K562 (cell line): ENCODE measurements around the gene REPS1. TPM values are rescaled to one million over a fixed set of nuclear protein-coding genes. Genes with fewer than 3 reads are reported as not detected.

Source experiments
- ATAC-seq: fragments of 200-7000 bp; cut with Tn5 transposase; 3 replicates; pipeline ENCODE4 v1.9.1; 2020; ENCODE audit warnings: moderate library complexity
- BruUV-seq: library from RNA; stranded (reverse); fragments of 400-500 nt; replicated peaks from 2 replicates; lab custom pipeline; 2021; lab: Mats Ljungman, UMichigan
- CTCF ChIA-PET: fragments of 300-600 bp; formaldehyde crosslinking; extraction: SDS; loops from one replicate; lab custom pipeline; 2021; ENCODE audit warnings: low intra/inter-chr PET ratio; lab: Yijun Ruan, JAX
- POLR2A ChIA-PET: fragments of 300-600, 350-650 bp; sonication (Branson Sonifier 250); formaldehyde crosslinking; extraction: SDS; loops from one replicate; lab custom pipeline; 2021; ENCODE audit warnings: antibody characterized with exemption, inconsistent platforms; lab: Yijun Ruan, JAX
- DNase-seq, 4 experiments: peaks; one replicate each; pipeline versions ENCODE4 v3.0.0 to v3.0.0-alpha.2; 2011 to 2018; ENCODE audit warnings: low spot score in 3 of 4, mixed read lengths in 3 of 4; ENCODE audit errors: extremely low read depth in 1 of 4
- FAIRE-seq: peaks from 2 replicates; lab custom pipeline; 2011; peaks lifted over from hg19 to GRCh38; lab: Jason Lieb, UNC
- H2AFZ ChIP-seq: 2 replicates; pipeline ENCODE4 v1.6.0; 2011; ENCODE audit warnings: low read depth, low read length, control low read depth, inconsistent platforms
- H3K27ac ChIP-seq: fragments of 200-600 bp; 3 replicates; pipeline ENCODE4 v1.8.0; 2011; ENCODE audit warnings: low read depth, mild to moderate bottlenecking, control low read depth, inconsistent platforms, low read length, moderate library complexity, mixed read lengths; ENCODE audit errors: extremely low read depth
- H3K27me3 ChIP-seq, 2 experiments: fragments of 300-600 bp in 1 of 2; 2 replicates in 1 of 2; 3 replicates in 1 of 2; pipeline versions ENCODE4 v1.6.0 to v1.8.0; 2011; ENCODE audit warnings: inconsistent platforms in 2 of 2, low read length in 2 of 2, mild to moderate bottlenecking in 1 of 2, mixed read lengths in 1 of 2, moderate library complexity in 1 of 2; ENCODE audit not compliant: control insufficient read depth in 2 of 2, insufficient read depth in 2 of 2
- H3K36me3 ChIP-seq: fragments of 300-600 bp; 3 replicates; pipeline ENCODE4 v1.8.0; 2011; ENCODE audit warnings: mild to moderate bottlenecking, low read length, inconsistent platforms; ENCODE audit not compliant: control insufficient read depth, insufficient read depth
- H3K4me1 ChIP-seq, 2 experiments: fragments of 200-600 bp in 1 of 2; replicated peaks in 1 of 2; 2 replicates in 1 of 2; 3 replicates in 1 of 2; pipeline versions ENCODE4 v1.5.1 to v1.8.0; 2011; ENCODE audit warnings: inconsistent platforms in 2 of 2, low read length in 2 of 2, mild to moderate bottlenecking in 1 of 2, mixed read lengths in 1 of 2, moderate library complexity in 1 of 2; ENCODE audit not compliant: control insufficient read depth in 2 of 2, insufficient read depth in 2 of 2
- H3K4me2 ChIP-seq: 2 replicates; pipeline ENCODE4 v1.6.1; 2011; ENCODE audit warnings: low read length, control low read depth, inconsistent platforms, mixed read lengths; ENCODE audit not compliant: insufficient read depth
- H3K4me3 ChIP-seq: fragments of 200-600 bp; sonication (generic), shearing (Covaris generic); 2 replicates; pipeline ENCODE4 v1.5.1; 2016; ENCODE audit warnings: control low read depth, inconsistent platforms
- H3K79me2 ChIP-seq: fragments of 200-600 bp; 3 replicates; pipeline ENCODE4 v1.8.0; 2011; ENCODE audit warnings: low read length, inconsistent platforms; ENCODE audit not compliant: control insufficient read depth, insufficient read depth
- H3K9ac ChIP-seq, 2 experiments: 2 replicates each; pipeline versions ENCODE4 v1.6.0 to v1.6.1; 2011; ENCODE audit warnings: low read depth in 2 of 2, low read length in 2 of 2, control low read depth in 1 of 2, inconsistent platforms in 1 of 2, mild to moderate bottlenecking in 1 of 2, mixed read lengths in 1 of 2; ENCODE audit not compliant: insufficient read depth in 1 of 2
- H3K9me1 ChIP-seq: one replicate; pipeline ENCODE4 v1.6.0; 2011; ENCODE audit warnings: inconsistent platforms, mild to moderate bottlenecking, low read length, moderate library complexity; ENCODE audit not compliant: control insufficient read depth, insufficient read depth
- H3K9me3 ChIP-seq: replicated peaks from 2 replicates; pipeline ENCODE4 v1.5.1; 2011; ENCODE audit warnings: low read depth, low read length, inconsistent platforms; ENCODE audit not compliant: control insufficient read depth, insufficient read depth
- H4K20me1 ChIP-seq: replicated peaks from 2 replicates; pipeline ENCODE4 v1.6.1; 2011; ENCODE audit warnings: low read length, inconsistent platforms, mixed read lengths; ENCODE audit not compliant: control insufficient read depth, insufficient read depth
- ARNT ChIP-seq, 2 experiments: fragments of 450-650 bp; IDR thresholded peaks; 2 replicates each; pipeline ENCODE4 v1.6.1; 2016; ENCODE audit warnings: mild to moderate bottlenecking in 1 of 2
- BCL6 ChIP-seq: fragments of 250-450 bp; sonication (Bioruptor Pico); IDR thresholded peaks from 2 replicates; pipeline ENCODE4 v1.4.0; 2020
- DPF2 ChIP-seq: fragments of 450-650 bp; IDR thresholded peaks from 2 replicates; pipeline ENCODE4 v1.6.1; 2016
- FOXJ2 ChIP-seq: fragments of 200-800 bp; sonication (Bioruptor generic); IDR thresholded peaks from 2 replicates; pipeline ENCODE4 v1.6.1; 2016; ENCODE audit warnings: missing genetic modification characterization, missing compliant biosample characterization
- GATAD2B ChIP-seq: fragments of 450-650 bp; IDR thresholded peaks from 2 replicates; pipeline ENCODE4 v1.6.1; 2017; ENCODE audit warnings: mild to moderate bottlenecking, borderline replicate concordance
- GTF2E2 ChIP-seq: fragments of 200-800 bp; sonication (Bioruptor generic); IDR thresholded peaks from 2 replicates; pipeline ENCODE4 v1.6.1; 2016; ENCODE audit warnings: missing genetic modification characterization, missing compliant biosample characterization
- KDM5B ChIP-seq: fragments of 200-600 bp; sonication (generic); IDR thresholded peaks from 2 replicates; pipeline ENCODE4 v1.6.1; 2012; ENCODE audit warnings: low read depth, mild to moderate bottlenecking, moderate library complexity, low read length, control low read depth, inconsistent platforms; ENCODE audit not compliant: insufficient replicate concordance
- KLF10 ChIP-seq: fragments of 250-450 bp; sonication (Bioruptor Pico); IDR thresholded peaks from 2 replicates; pipeline ENCODE4 v1.6.1; 2021; ENCODE audit warnings: matching md5 sums
- MAFG ChIP-seq: fragments of 450-650 bp; conservative IDR thresholded peaks from 2 replicates; pipeline ENCODE4 v1.6.1; 2016; ENCODE audit warnings: missing genetic modification characterization, missing compliant biosample characterization
- NCOA2 ChIP-seq, 2 experiments: fragments of 450-650 bp; IDR thresholded peaks; 2 replicates each; pipeline ENCODE4 v1.6.1; 2018; ENCODE audit warnings: mild to moderate bottlenecking in 2 of 2, moderate library complexity in 1 of 2; ENCODE audit not compliant: partially characterized antibody in 2 of 2
- ZNF431 ChIP-seq: sonication (generic); formaldehyde crosslinking; IDR thresholded peaks from 2 replicates; pipeline ENCODE4 v1.8.0; 2022; ENCODE audit warnings: mild to moderate bottlenecking, missing genetic modification reagents
- ZNF75A ChIP-seq: fragments of 450-650 bp; formaldehyde crosslinking; IDR thresholded peaks from 2 replicates; pipeline ENCODE4 v1.4.0; 2020; ENCODE audit warnings: mild to moderate bottlenecking
- ZNF79 ChIP-seq: fragments of 250-450 bp; sonication (Bioruptor Pico); IDR thresholded peaks from 2 replicates; pipeline ENCODE4 v1.4.0; 2020; ENCODE audit warnings: low read depth, mild to moderate bottlenecking, moderate library complexity
- WGBS: fragments of 100-300 bp; shearing (Covaris generic); methylation state at CpG from one replicate; pipeline ENCODE4 v1.1.6; 2016; ENCODE audit warnings: low coverage, mixed read lengths; ENCODE audit not compliant: insufficient coverage; ENCODE audit errors: missing lambda C conversion rate; 5-methylcytosine and 5-hydroxymethylcytosine counted together
- in situ Hi-C: fragments of 300-500 bp; cut with MboI; formaldehyde crosslinking; loops from 4 replicates; pipeline ENCODE4 v1.15.0; 2018; ENCODE audit warnings: inconsistent platforms, mixed read lengths
- intact Hi-C: fragments of 100-400 bp; cut with micrococcal nuclease; formaldehyde crosslinking; loops from 2 replicates; pipeline ENCODE4 v1.14.2; 2022
- polyA plus RNA-seq, 8 experiments: library from polyadenylated mRNA; depleted of rRNA in 4 of 8; stranded (reverse) in 5 of 8; unstranded in 3 of 8; fragments of >200 nt; fragmentation: Nextera tagmentation in 2 of 8; fragmentation: Illumina TruSeq in 1 of 8; extraction: Ambion mirVana in 2 of 8; extraction: Trizol in 1 of 8; gene quantifications; 2 replicates each; pipeline versions ENCODE4 v1.2.1 to v1.2.3, GENCODE V29; 2011 to 2014; ENCODE audit warnings: inconsistent platforms in 1 of 8, missing spikeins in 1 of 8
- total RNA-seq, 7 experiments: library from RNA; depleted of rRNA in 6 of 7; stranded (reverse); fragments of >200 nt in 6 of 7; fragmentation: Illumina TruSeq in 2 of 7; extraction: Trizol in 2 of 7; gene quantifications; 2 replicates each; pipeline versions ENCODE4 v1.2.1 to v1.2.3, GENCODE V29; 2011 to 2021; ENCODE audit warnings: low replicate concordance in 1 of 7
- TF ChIP-seq, protein P1 (sequence below): fragments of 250-450 bp; sonication (Bioruptor Pico); IDR thresholded peaks from 2 replicates; pipeline ENCODE4 v1.9.0; 2021; ENCODE audit warnings: mild to moderate bottlenecking, inconsistent platforms
- TF ChIP-seq, protein P2 (sequence below): sonication (generic); formaldehyde crosslinking; IDR thresholded peaks from 2 replicates; pipeline ENCODE4 v1.8.0; 2023; ENCODE audit warnings: mild to moderate bottlenecking, missing genetic modification reagents

Gene REPS1
- total and polyA plus RNA-seq, 9 of the 15 experiments (the other 6 are each of a cell fraction or from before 2014, with no cell fraction given) = 7.9 to 36.0 (median 27.8) TPM

DNA sequence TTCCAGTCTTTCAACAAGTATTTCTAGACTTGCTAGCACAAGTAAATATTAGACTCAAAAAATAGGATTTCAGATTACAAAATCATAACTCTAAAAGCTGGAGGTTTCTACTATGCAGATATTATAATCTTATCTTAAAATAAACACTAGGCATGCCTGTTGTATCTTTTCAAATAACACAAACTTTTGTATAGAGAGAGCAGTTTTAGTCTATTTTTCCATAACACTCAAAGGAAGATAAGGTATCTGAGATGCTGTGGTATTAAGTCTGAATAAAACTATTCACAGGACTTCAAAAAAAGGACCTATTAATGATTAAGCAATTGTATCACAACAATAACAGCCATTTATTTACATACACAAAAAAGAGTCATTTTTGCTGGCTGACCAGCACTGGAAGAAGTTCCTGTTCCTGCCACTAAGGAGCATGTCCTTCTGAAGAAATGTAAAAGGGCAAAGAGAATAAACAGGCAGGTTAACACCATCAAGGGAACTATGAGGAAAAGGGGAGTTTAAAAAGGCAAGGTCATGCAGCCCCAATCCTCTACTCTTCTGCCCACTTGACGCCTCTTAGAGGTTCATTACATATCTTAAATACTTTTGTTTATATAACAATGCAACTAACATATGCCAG, 39.4 kb downstream of the REPS1 start (continued):
- TF ChIP-seq ZNF79 (CRISPR knock-in tag) (no peak), FOXJ2 (tag) (no peak)
- TF ChIP-seq, all 486 proteins: peak for 0

DNA sequence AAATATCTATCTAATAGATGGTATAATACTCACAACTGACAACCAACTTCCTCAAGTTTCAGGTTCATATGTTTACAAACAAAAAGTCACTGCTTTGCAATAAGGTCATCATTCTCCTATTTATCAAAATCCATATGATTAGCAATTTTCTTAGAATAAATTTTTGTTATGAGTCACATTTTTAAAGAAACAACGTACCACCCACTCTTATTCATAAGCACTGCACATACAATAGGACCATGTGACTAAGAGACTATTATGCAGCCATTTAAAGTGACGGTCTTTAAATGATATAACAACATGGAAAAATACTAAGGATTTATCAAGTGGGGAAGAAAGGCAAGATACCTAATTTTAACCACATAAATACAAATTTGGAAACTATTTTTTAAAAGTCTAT, 40.0 kb downstream of the REPS1 start:
- intact Hi-C loops = loop anchor here (5.0 kb wide), 1 partner anchor 39 kb away; the partner anchor contains the start of gene REPS1
- POLR2A ChIA-PET = interaction anchor here (1.0 kb wide), 1 partner anchor 39 kb away, joined by 3 read pairs; no protein-coding TSS in a partner anchor
- peaks cover 3% of the 10 kb centered on the region; the same call in 2 of the 3 replicates for H3K79me2 ChIP-seq
- TF ChIP-seq, protein P1, sequence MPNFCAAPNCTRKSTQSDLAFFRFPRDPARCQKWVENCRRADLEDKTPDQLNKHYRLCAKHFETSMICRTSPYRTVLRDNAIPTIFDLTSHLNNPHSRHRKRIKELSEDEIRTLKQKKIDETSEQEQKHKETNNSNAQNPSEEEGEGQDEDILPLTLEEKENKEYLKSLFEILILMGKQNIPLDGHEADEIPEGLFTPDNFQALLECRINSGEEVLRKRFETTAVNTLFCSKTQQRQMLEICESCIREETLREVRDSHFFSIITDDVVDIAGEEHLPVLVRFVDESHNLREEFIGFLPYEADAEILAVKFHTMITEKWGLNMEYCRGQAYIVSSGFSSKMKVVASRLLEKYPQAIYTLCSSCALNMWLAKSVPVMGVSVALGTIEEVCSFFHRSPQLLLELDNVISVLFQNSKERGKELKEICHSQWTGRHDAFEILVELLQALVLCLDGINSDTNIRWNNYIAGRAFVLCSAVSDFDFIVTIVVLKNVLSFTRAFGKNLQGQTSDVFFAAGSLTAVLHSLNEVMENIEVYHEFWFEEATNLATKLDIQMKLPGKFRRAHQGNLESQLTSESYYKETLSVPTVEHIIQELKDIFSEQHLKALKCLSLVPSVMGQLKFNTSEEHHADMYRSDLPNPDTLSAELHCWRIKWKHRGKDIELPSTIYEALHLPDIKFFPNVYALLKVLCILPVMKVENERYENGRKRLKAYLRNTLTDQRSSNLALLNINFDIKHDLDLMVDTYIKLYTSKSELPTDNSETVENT (CRISPR knock-in tag) = no peak
- no peak for TF ChIP-seq BCL6 (CRISPR knock-in tag)
- TF ChIP-seq, protein P2, sequence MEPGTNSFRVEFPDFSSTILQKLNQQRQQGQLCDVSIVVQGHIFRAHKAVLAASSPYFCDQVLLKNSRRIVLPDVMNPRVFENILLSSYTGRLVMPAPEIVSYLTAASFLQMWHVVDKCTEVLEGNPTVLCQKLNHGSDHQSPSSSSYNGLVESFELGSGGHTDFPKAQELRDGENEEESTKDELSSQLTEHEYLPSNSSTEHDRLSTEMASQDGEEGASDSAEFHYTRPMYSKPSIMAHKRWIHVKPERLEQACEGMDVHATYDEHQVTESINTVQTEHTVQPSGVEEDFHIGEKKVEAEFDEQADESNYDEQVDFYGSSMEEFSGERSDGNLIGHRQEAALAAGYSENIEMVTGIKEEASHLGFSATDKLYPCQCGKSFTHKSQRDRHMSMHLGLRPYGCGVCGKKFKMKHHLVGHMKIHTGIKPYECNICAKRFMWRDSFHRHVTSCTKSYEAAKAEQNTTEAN (CRISPR knock-in tag) = no peak
- TF ChIP-seq MAFG (tag) = no peak
- TF ChIP-seq ZNF431 (CRISPR knock-in tag) = no peak
- no peak for TF ChIP-seq KDM5B
- no peak for TF ChIP-seq NCOA2 (IDR thresholded peaks at IDR 0.05; ENCODE audit: partially characterized antibody in 2 of 2)
- TF ChIP-seq GATAD2B = no peak
- TF ChIP-seq ARNT (IDR thresholded peaks at IDR 0.05) = no peak
- TF ChIP-seq ZNF75A (CRISPR knock-in tag) = no peak
- no peak for TF ChIP-seq GTF2E2 (tag)
- no peak for TF ChIP-seq KLF10
- TF ChIP-seq DPF2 = no peak

More for the DNA sequence above, 40.0 kb downstream of the REPS1 start:
- Histone ChIP-seq H3K36me3 (peaks cover 13% of the 10 kb centered on the region; the same call in 2 of the 3 replicates), H3K4me1 (no peaks in the 10 kb centered on the region; a peak in 2 of 5 replicates), H2AFZ (no peak overlapping the region), H3K9me1 (no peaks in the 10 kb centered on the region), H3K4me2 (no peak overlapping the region), H3K9ac (no peak overlapping the region), H4K20me1 (no peaks in the 10 kb centered on the region), H3K4me3 (no peak overlapping the region), H3K27me3 (no peaks in the 10 kb centered on the region), H3K9me3 (no peaks in the 10 kb centered on the region), H3K27ac (no peak overlapping the region)
- 92% methylated on average over 2 of the region's 2 CpGs for WGBS
- in situ Hi-C loops = no loop called here
- no peak for DNase-seq
- BruUV-seq = no TSS peak
- no peak for FAIRE-seq
- no peak for ATAC-seq
- CTCF ChIA-PET = no interaction called here
